ENCODE results near the gene CEBPB. TPM values are rescaled to one million over a fixed set of nuclear protein-coding genes. Genes with fewer than 3 reads are reported as not detected.

Gene CEBPB
- total RNA-seq, 1 experiment from 2014 or later, result 22.6 TPM

DNA sequence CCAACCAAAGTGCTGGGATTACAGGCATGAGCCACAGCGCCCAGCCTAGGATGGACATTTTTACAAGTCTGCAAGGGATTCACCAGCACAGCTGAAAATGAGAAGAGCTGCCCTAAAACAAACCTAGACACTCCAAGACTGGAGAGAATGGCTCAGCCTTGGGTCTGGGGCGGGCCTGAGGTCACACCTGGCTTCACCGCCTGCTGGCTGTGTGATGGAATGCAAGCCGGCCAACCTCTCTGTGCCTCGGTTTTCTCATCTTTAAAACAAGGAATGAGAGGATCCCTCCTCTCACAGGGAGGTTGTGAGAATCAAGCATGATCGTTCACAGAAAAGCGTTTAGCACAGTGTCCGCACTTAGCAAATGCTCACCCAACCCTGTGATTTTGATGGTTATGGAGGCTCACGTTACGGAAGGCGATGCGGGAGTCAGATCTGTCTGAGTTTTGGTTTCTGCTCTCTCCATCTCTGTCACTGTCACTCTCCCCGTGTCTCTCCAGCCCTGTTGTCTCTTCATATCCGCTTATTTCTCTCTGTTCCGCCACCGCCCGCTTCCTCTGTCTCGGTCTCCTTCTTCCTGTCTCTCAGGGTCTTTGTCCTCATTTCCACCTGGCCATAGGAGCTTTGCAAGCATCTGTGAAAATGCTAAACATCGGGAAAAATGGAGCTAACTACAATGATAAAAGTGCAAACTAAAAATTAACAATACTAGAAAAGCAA lies 47.6 kb downstream of the CEBPB start:
- H3K4ac ChIP-seq (ENCODE audit: low read depth, low read length), result no peak overlapping the region

More for the DNA sequence above, 47.6 kb downstream of the CEBPB start:
- Mint-ChIP-seq H3K27ac (no peak overlapping the region), H3K36me3 (ENCODE audit: insufficient read depth in 1 of 3, low read depth in 3 of 3) (no peaks in the 10 kb centered on the region), H3K4me1 (no peaks in the 10 kb centered on the region), H3K4me3 (no peak overlapping the region), H3K9me3 (no peaks in the 10 kb centered on the region), H3K27me3 (ENCODE audit: low read depth) (peaks cover 1% of the 10 kb centered on the region)
- WGBS (ENCODE audit: extremely low coverage, insufficient read length, low lambda C conversion rate), result no CpG with 5 or more reads among the region's 19 CpGs
- H4K91ac ChIP-seq (ENCODE audit: insufficient read length, low read depth, low read length), result no peak overlapping the region
- H3K4me2 ChIP-seq (ENCODE audit: insufficient read depth, insufficient read length, low read length), result no peak overlapping the region
- H4K20me1 ChIP-seq (ENCODE audit: control insufficient read depth, insufficient read depth, insufficient read length), result no peaks in the 10 kb centered on the region
- H3K23me2 ChIP-seq (ENCODE audit: insufficient read length, low read depth, low read length, poor library complexity, severe bottlenecking), result no peaks in the 10 kb centered on the region
- no peak overlapping the region for H2BK15ac ChIP-seq (ENCODE audit: low read depth, low read length)
- H3K27me3 ChIP-seq (ENCODE audit: insufficient read depth, low read length), result no peaks in the 10 kb centered on the region
- H2AFZ ChIP-seq (ENCODE audit: low read length), result peak overlapping the region; percentile 34
- TF ChIP-seq, protein P1, sequence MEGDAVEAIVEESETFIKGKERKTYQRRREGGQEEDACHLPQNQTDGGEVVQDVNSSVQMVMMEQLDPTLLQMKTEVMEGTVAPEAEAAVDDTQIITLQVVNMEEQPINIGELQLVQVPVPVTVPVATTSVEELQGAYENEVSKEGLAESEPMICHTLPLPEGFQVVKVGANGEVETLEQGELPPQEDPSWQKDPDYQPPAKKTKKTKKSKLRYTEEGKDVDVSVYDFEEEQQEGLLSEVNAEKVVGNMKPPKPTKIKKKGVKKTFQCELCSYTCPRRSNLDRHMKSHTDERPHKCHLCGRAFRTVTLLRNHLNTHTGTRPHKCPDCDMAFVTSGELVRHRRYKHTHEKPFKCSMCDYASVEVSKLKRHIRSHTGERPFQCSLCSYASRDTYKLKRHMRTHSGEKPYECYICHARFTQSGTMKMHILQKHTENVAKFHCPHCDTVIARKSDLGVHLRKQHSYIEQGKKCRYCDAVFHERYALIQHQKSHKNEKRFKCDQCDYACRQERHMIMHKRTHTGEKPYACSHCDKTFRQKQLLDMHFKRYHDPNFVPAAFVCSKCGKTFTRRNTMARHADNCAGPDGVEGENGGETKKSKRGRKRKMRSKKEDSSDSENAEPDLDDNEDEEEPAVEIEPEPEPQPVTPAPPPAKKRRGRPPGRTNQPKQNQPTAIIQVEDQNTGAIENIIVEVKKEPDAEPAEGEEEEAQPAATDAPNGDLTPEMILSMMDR (conservative IDR thresholded peaks at IDR 0.05), result 0 out of 3 replicates have a peak, but pooled peaks have one; percentile 19
- no peaks in the 10 kb centered on the region for H3K79me1 ChIP-seq (ENCODE audit: insufficient read depth, low read depth, low read length, poor library complexity, severe bottlenecking)
- H2BK5ac ChIP-seq (ENCODE audit: insufficient read length, low read length), result no peak overlapping the region
- no peak overlapping the region for H2AK5ac ChIP-seq (ENCODE audit: insufficient read length, low read length)
- no peak overlapping the region for H3K23ac ChIP-seq (ENCODE audit: insufficient read length, low read depth, low read length)
- no peak overlapping the region for H2BK120ac ChIP-seq (ENCODE audit: low read depth, low read length, poor library complexity, severe bottlenecking)
- DNase-seq, result no peak
- no peaks in the 10 kb centered on the region for H3K4me1 ChIP-seq (ENCODE audit: insufficient read depth, low read length)
- no peak overlapping the region for H4K5ac ChIP-seq (ENCODE audit: insufficient read length, low read depth, low read length)
- H2BK12ac ChIP-seq (ENCODE audit: insufficient read length, low read depth, low read length), result no peak overlapping the region
- no peak overlapping the region for H3K56ac ChIP-seq (ENCODE audit: insufficient read length, low read depth, low read length)
- no peaks in the 10 kb centered on the region for H3K9me3 ChIP-seq (ENCODE audit: control insufficient read depth, low read depth, low read length)
- no peak overlapping the region for H3T11ph ChIP-seq (ENCODE audit: low read length)
- no peaks in the 10 kb centered on the region for H3K79me2 ChIP-seq (ENCODE audit: insufficient read depth, low read length)
- no peak overlapping the region for H3K9ac ChIP-seq (ENCODE audit: extremely low read depth, insufficient read length, low read length)
- H2BK20ac ChIP-seq (ENCODE audit: low read depth, low read length, poor library complexity, severe bottlenecking), result no peak overlapping the region
- H4K8ac ChIP-seq (replicated peaks; ENCODE audit: insufficient read length, low read depth, low read length), result no peak overlapping the region
- H3K14ac ChIP-seq (ENCODE audit: insufficient read depth, low read length), result no peak overlapping the region
- H3K18ac ChIP-seq (ENCODE audit: insufficient read length, low read depth, low read length), result no peak overlapping the region
- no peak overlapping the region for H3K27ac ChIP-seq (ENCODE audit: insufficient read length, low read depth, low read length)
